NB4 (cell line): ENCODE data around the gene SIK2.
A peak's percentile ranks its signal among the peaks of the same experiment; 100 is the strongest.

Experiments
- DNase-seq: peaks from one replicate; pipeline ENCODE4 v3.0.0; 2010; ENCODE audit warnings: low read depth
- H3K4me3 ChIP-seq: one replicate; pipeline ENCODE4 v1.5.1; 2011; ENCODE audit warnings: mild to moderate bottlenecking, low read depth, low read length, moderate library complexity
- MYC ChIP-seq: IDR thresholded peaks from 2 replicates; pipeline ENCODE4 v1.6.1; 2011; ENCODE audit warnings: low read depth, low read length
- POLR2A ChIP-seq: IDR thresholded peaks from 2 replicates; pipeline ENCODE4 v1.6.1; 2011; ENCODE audit warnings: mild to moderate bottlenecking; ENCODE audit not compliant: insufficient read length; ENCODE audit errors: extremely low read depth
- TF ChIP-seq, protein P1 (sequence below): IDR thresholded peaks from one replicate; pipeline ENCODE4 v1.5.1; 2012; ENCODE audit warnings: low read depth, low read length
- TF ChIP-seq, protein P2 (sequence below): IDR thresholded peaks from 2 replicates; pipeline ENCODE4 v1.6.1; 2011; ENCODE audit warnings: low read depth, low read length

The SIK2 gene

GRCh38 chr11:111612224-111612623 is 10.0 kb downstream of the SIK2 start:
- DNase-seq: no peak
- H3K4me3 ChIP-seq: no peak overlapping the region
- TF ChIP-seq MYC: no peak
- no peak for TF ChIP-seq POLR2A
- TF ChIP-seq, protein P1, sequence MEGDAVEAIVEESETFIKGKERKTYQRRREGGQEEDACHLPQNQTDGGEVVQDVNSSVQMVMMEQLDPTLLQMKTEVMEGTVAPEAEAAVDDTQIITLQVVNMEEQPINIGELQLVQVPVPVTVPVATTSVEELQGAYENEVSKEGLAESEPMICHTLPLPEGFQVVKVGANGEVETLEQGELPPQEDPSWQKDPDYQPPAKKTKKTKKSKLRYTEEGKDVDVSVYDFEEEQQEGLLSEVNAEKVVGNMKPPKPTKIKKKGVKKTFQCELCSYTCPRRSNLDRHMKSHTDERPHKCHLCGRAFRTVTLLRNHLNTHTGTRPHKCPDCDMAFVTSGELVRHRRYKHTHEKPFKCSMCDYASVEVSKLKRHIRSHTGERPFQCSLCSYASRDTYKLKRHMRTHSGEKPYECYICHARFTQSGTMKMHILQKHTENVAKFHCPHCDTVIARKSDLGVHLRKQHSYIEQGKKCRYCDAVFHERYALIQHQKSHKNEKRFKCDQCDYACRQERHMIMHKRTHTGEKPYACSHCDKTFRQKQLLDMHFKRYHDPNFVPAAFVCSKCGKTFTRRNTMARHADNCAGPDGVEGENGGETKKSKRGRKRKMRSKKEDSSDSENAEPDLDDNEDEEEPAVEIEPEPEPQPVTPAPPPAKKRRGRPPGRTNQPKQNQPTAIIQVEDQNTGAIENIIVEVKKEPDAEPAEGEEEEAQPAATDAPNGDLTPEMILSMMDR: no peak
- TF ChIP-seq, protein P2, sequence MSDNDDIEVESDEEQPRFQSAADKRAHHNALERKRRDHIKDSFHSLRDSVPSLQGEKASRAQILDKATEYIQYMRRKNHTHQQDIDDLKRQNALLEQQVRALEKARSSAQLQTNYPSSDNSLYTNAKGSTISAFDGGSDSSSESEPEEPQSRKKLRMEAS: no peak

GRCh38 chr11:111617286-111617685 is 15.0 kb downstream of the SIK2 start:
- no peak overlapping the region for H3K4me3 ChIP-seq
- no peak for TF ChIP-seq POLR2A
- DNase-seq: no peak

DNA sequence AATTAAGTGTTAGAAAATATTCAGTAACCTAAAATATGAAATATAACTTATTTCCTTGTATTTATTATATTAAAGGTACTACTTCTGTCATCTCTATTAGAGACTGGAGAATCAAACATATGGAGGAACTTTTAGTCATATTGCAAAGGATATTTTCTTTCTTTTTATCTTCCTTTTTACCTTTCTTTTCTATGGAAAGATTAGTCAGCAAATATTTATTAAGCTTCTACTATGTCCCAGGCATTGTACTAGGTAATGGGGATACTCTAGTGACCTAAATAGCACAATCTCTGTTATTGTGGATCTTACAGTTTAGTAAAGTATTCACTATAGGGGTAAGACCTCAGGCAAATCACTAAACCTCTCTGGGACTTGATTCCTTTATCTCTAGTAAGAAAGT is 18.3 kb downstream of the SIK2 start:
- no peak for DNase-seq
- TF ChIP-seq, protein P2: no peak
- TF ChIP-seq, protein P1: no peak
- TF ChIP-seq MYC (no peak), POLR2A (no peak)
- H3K4me3 ChIP-seq: no peak overlapping the region

- TF ChIP-seq MYC: no peak
- TF ChIP-seq POLR2A: no peak
- TF ChIP-seq, protein P1: no peak
- TF ChIP-seq, protein P2: no peak
- H3K4me3 ChIP-seq: no peak overlapping the region
- DNase-seq: no peak
Measured at GRCh38 chr11:111623527-111624030, 21.3 kb downstream of the SIK2 start.

GRCh38 chr11:111624608-111625007 is 22.4 kb downstream of the SIK2 start:
- H3K4me3 ChIP-seq: no peak overlapping the region
- DNase-seq: peak; percentile 36
- TF ChIP-seq MYC (no peak), POLR2A (no peak)
- TF ChIP-seq, protein P2: no peak

GRCh38 chr11:111627591-111627990 is 25.3 kb downstream of the SIK2 start:
- TF ChIP-seq, protein P1: no peak
- TF ChIP-seq MYC (no peak), POLR2A (no peak)
- TF ChIP-seq, protein P2: no peak
- no peak for DNase-seq
- no peak overlapping the region for H3K4me3 ChIP-seq

GRCh38 chr11:111629499-111629898 is 27.2 kb downstream of the SIK2 start:
- no peak overlapping the region for H3K4me3 ChIP-seq
- DNase-seq: no peak
- TF ChIP-seq, protein P2: no peak
- TF ChIP-seq, protein P1: no peak
- TF ChIP-seq MYC: no peak
- TF ChIP-seq POLR2A: no peak
